Loucy (cell line): ENCODE data around the gene PKM.

ENCODE experiments used
- H2AFZ ChIP-seq: fragments of 200-600 bp; sonication (generic); 2 replicates; pipeline ENCODE4 v1.6.0; 2016; ENCODE audit warnings: antibody characterized with exemption, mild to moderate bottlenecking, low read length, moderate library complexity
- H3F3A ChIP-seq: fragments of 200-600 bp; 2 replicates; pipeline ENCODE4 v1.6.0; 2016; ENCODE audit warnings: antibody characterized with exemption, low read depth, mild to moderate bottlenecking
- H3K27me3 ChIP-seq: fragments of 200-600 bp; sonication (generic); 2 replicates; pipeline ENCODE4 v1.6.1; 2014; ENCODE audit warnings: low read length, mild to moderate bottlenecking; ENCODE audit not compliant: insufficient read depth, poor library complexity, severe bottlenecking
- H3K36me3 ChIP-seq: fragments of 200-600 bp; sonication (generic); 2 replicates; pipeline ENCODE4 v1.6.1; 2016; ENCODE audit warnings: low read length; ENCODE audit not compliant: insufficient read depth
- H3K4me1 ChIP-seq: fragments of 200-600 bp; sonication (generic); 2 replicates; pipeline ENCODE4 v1.5.1; 2014; ENCODE audit warnings: low read length, mild to moderate bottlenecking; ENCODE audit not compliant: insufficient read depth, poor library complexity, severe bottlenecking
- H3K4me2 ChIP-seq: fragments of 200-600 bp; sonication (generic); 2 replicates; pipeline ENCODE4 v1.6.0; 2014; ENCODE audit warnings: antibody characterized with exemption, low read length, low read depth, mild to moderate bottlenecking; ENCODE audit not compliant: poor library complexity, severe bottlenecking
- H3K4me3 ChIP-seq: fragments of 200-600 bp; sonication (generic); 2 replicates; pipeline ENCODE4 v1.5.1; 2014; ENCODE audit warnings: low read length, mild to moderate bottlenecking, mixed read lengths; ENCODE audit not compliant: poor library complexity, severe bottlenecking
- H3K79me2 ChIP-seq: fragments of 200-600 bp; sonication (generic); 2 replicates; pipeline ENCODE4 v1.6.1; 2014; ENCODE audit warnings: low read length; ENCODE audit not compliant: insufficient read depth
- H3K9ac ChIP-seq: fragments of 200-600 bp; sonication (generic); 2 replicates; pipeline ENCODE4 v1.6.0; 2014; ENCODE audit warnings: mild to moderate bottlenecking, low read depth, low read length, moderate library complexity; ENCODE audit not compliant: poor library complexity, severe bottlenecking
- H3K9me2 ChIP-seq: fragments of 200-600 bp; sonication (generic); replicated peaks from 2 replicates; pipeline ENCODE4 v1.6.1; 2016; ENCODE audit warnings: low read depth, low read length, mixed read lengths
- H3K9me3 ChIP-seq: fragments of 200-600 bp; sonication (generic); 2 replicates; pipeline ENCODE4 v1.6.1; 2014; ENCODE audit warnings: mild to moderate bottlenecking, antibody characterized with exemption, low read length, low read depth; ENCODE audit not compliant: insufficient read depth
- H4K20me1 ChIP-seq: fragments of 200-600 bp; sonication (generic); 2 replicates; pipeline ENCODE4 v1.6.0; 2014; ENCODE audit warnings: antibody characterized with exemption, low read length, mild to moderate bottlenecking; ENCODE audit not compliant: insufficient read depth, poor library complexity, severe bottlenecking
- CTCF ChIP-seq: fragments of 200-600 bp; sonication (generic); conservative IDR thresholded peaks from 2 replicates; pipeline ENCODE4 v1.5.1; 2014; ENCODE audit warnings: mild to moderate bottlenecking, antibody characterized with exemption, low read length
- EZH2phosphoT487 ChIP-seq: fragments of 200-600 bp; IDR thresholded peaks from 2 replicates; pipeline ENCODE4 v1.6.1; 2018; ENCODE audit warnings: antibody characterized with exemption, mild to moderate bottlenecking, moderate library complexity, borderline replicate concordance

Gene PKM

GRCh38 chr15:72231066-72231832, at the start of gene PKM:
Gene PKM (minus strand): TSS chr15:72231190. CDS start chr15:72219097, 12,093 bp downstream.
- peaks cover 20% of the 10 kb centered on the region for H3F3A ChIP-seq

GRCh38 chr15:72280751-72281150, 49.8 kb upstream of the PKM start:
- Histone ChIP-seq H3K4me2 (no peak overlapping the region), H2AFZ (no peak overlapping the region), H3K9me3 (no peaks in the 10 kb centered on the region), H3K79me2 (no peaks in the 10 kb centered on the region), H3F3A (no peaks in the 10 kb centered on the region), H3K36me3 (no peaks in the 10 kb centered on the region), H3K4me1 (no peaks in the 10 kb centered on the region), H3K9ac (no peak overlapping the region), H3K9me2 (no peaks in the 10 kb centered on the region), H3K4me3 (no peak overlapping the region), H4K20me1 (no peaks in the 10 kb centered on the region), H3K27me3 (no peaks in the 10 kb centered on the region)
- TF ChIP-seq EZH2phosphoT487 (no peak), CTCF (no peak)

More at GRCh38 chr15:72231066-72231832, at the start of gene PKM:
- peak within 1 kb of the TSS; percentile 93 for H2AFZ ChIP-seq
- no peaks in the 10 kb centered on the region for H3K9me3 ChIP-seq
- peaks cover 10% of the 10 kb centered on the region for H3K27me3 ChIP-seq
- no peaks in the 10 kb centered on the region for H3K9me2 ChIP-seq
- H3K9ac ChIP-seq: peak within 1 kb of the TSS; percentile 99
- no peaks in the 10 kb centered on the region for H3K36me3 ChIP-seq
- no peak for TF ChIP-seq CTCF
- no peak for TF ChIP-seq EZH2phosphoT487
- H3K79me2 ChIP-seq: peaks cover 55% of the 10 kb centered on the region
- peak within 1 kb of the TSS; percentile 98 for H3K4me2 ChIP-seq
- H3K4me3 ChIP-seq: peak within 1 kb of the TSS; percentile 95
- H3K4me1 ChIP-seq: peaks cover 38% of the 10 kb centered on the region
- peaks cover 46% of the 10 kb centered on the region for H4K20me1 ChIP-seq

GRCh38 chr15:72278737-72279136, 47.7 kb upstream of the PKM start:
- no peaks in the 10 kb centered on the region for H3K4me1 ChIP-seq
- H4K20me1 ChIP-seq: no peaks in the 10 kb centered on the region
- no peak overlapping the region for H3K9ac ChIP-seq
- H3K36me3 ChIP-seq: no peaks in the 10 kb centered on the region
- H3K79me2 ChIP-seq: no peaks in the 10 kb centered on the region
- H3K27me3 ChIP-seq: no peaks in the 10 kb centered on the region
- H3K4me3 ChIP-seq: no peak overlapping the region
- no peak for TF ChIP-seq CTCF
- no peak for TF ChIP-seq EZH2phosphoT487
- H3K9me3 ChIP-seq: no peaks in the 10 kb centered on the region
- H3K4me2 ChIP-seq: no peak overlapping the region
- no peaks in the 10 kb centered on the region for H3K9me2 ChIP-seq
- H3F3A ChIP-seq: no peaks in the 10 kb centered on the region
- H2AFZ ChIP-seq: no peak overlapping the region
